ENCODE measurements around the gene HS6ST3.

The HS6ST3 gene

GRCh38 chr13:96573563-96573962 is 483.7 kb downstream of the HS6ST3 start:
- no peak overlapping the region for H2AK5ac ChIP-seq (ENCODE audit: low read length, severe bottlenecking)
- no peak overlapping the region for H3K14ac ChIP-seq (ENCODE audit: low read length in 2 of 2)
- H3K27ac ChIP-seq (ENCODE audit: low read length, poor library complexity, severe bottlenecking): no peak overlapping the region
- no peak overlapping the region for H2AFZ ChIP-seq (ENCODE audit: low read depth, low read length)
- DNase-seq: no peak
- 88% methylated on average over 4 of the region's 4 CpGs for WGBS
- H3K79me1 ChIP-seq (replicated peaks; ENCODE audit: low read length, poor library complexity, severe bottlenecking): no peaks in the 10 kb centered on the region
- no peaks in the 10 kb centered on the region for H3K27me3 ChIP-seq (ENCODE audit: control insufficient read depth in 1 of 2, insufficient read depth in 1 of 2, low read length in 2 of 2)
- no peak overlapping the region for H4K91ac ChIP-seq (ENCODE audit: low read length)
- no peak overlapping the region for H2BK12ac ChIP-seq (ENCODE audit: low read length in 2 of 2)
- H2BK120ac ChIP-seq (ENCODE audit: low read depth, low read length): no peak overlapping the region
- no peak overlapping the region for H3K4me2 ChIP-seq (ENCODE audit: low read length, poor library complexity, severe bottlenecking)
- no peak overlapping the region for H4K8ac ChIP-seq (ENCODE audit: low read length)
- H3K36me3 ChIP-seq (ENCODE audit: control insufficient read depth in 1 of 2, insufficient read depth in 2 of 2, low read depth in 1 of 2, low read length in 2 of 2): no peaks in the 10 kb centered on the region
- no peak overlapping the region for H3K18ac ChIP-seq (ENCODE audit: low read depth in 1 of 2, low read length in 2 of 2)
- no peak overlapping the region for H3K9ac ChIP-seq (ENCODE audit: low read length)
- H3K4me1 ChIP-seq (ENCODE audit: control insufficient read depth, insufficient read depth, low read depth, low read length): no peaks in the 10 kb centered on the region
- no peak overlapping the region for H3K23ac ChIP-seq (ENCODE audit: low read length in 2 of 2)
- H2BK5ac ChIP-seq (ENCODE audit: low read depth, low read length, poor library complexity, severe bottlenecking): no peak overlapping the region
- no peak overlapping the region for H3K4ac ChIP-seq (ENCODE audit: low read depth in 1 of 2, low read length in 2 of 2)
- H2BK15ac ChIP-seq (ENCODE audit: low read depth, poor library complexity, severe bottlenecking): no peak overlapping the region
- H3K4me3 ChIP-seq (ENCODE audit: insufficient read depth in 1 of 2, low read depth in 1 of 2, low read length in 2 of 2): no peak overlapping the region
- H3K9me3 ChIP-seq (ENCODE audit: control insufficient read depth, low read length): peaks cover 5% of the 10 kb centered on the region

DNA sequence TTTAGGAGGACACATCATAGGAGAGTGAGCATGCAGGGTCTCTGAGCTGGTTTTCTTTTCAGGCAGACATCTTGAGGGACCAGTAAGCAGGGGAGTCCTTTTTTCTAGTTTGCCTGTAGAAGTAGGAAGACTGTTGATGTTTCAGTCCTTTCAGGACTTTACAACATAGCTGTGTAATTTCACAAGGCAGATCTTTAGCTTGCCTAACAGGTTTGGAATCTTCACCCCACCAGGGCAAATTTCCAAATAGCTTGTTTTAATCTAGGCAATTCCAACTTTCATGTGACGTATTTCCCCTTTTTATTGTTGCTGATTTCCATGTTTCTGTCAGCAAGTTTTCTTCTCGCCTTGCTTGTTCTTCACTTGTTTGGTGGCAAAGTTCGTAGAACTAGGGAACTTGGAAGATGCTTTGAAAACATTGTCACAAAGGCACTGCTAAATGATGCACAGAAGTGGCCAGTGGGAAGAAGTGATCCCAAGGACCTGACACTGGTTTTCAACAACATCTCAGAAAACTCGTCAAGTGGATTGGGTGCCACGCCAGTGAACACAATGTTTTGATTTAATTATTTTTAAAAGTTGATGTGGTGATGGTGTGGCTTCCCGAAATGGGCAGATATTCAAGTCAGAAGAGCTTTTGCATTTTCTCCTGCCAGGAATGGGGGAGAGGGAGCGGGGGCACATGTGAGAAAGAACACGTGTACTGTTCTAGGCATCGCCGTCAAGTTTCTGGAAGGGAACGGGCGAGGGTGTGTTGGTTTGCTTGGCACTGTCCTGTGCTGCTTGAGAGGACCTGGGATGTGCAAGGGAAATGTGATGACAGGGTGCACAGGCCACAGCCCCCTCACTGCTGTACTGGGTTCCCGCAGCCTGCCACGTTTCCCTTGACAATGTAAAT is 485.8 kb downstream of the HS6ST3 start:
- H2AFZ ChIP-seq (ENCODE audit: low read depth, low read length): no peak overlapping the region
- no peaks in the 10 kb centered on the region for H3K27me3 ChIP-seq (ENCODE audit: control insufficient read depth in 1 of 2, insufficient read depth in 1 of 2, low read length in 2 of 2)
- H3K9ac ChIP-seq (ENCODE audit: low read length): no peak overlapping the region
- no peaks in the 10 kb centered on the region for H3K4me1 ChIP-seq (ENCODE audit: control insufficient read depth, insufficient read depth, low read depth, low read length)
- peak overlapping the region; percentile 39 for H4K91ac ChIP-seq (ENCODE audit: low read length)
- no peak overlapping the region for H2BK15ac ChIP-seq (ENCODE audit: low read depth, poor library complexity, severe bottlenecking)
- no peak overlapping the region for H2BK120ac ChIP-seq (ENCODE audit: low read depth, low read length)
- no peak overlapping the region for H3K4me3 ChIP-seq (ENCODE audit: insufficient read depth in 1 of 2, low read depth in 1 of 2, low read length in 2 of 2)
- no peak overlapping the region for H3K4me2 ChIP-seq (ENCODE audit: low read length, poor library complexity, severe bottlenecking)
- no peak overlapping the region for H3K14ac ChIP-seq (ENCODE audit: low read length in 2 of 2)
- H3K36me3 ChIP-seq (ENCODE audit: control insufficient read depth in 1 of 2, insufficient read depth in 2 of 2, low read depth in 1 of 2, low read length in 2 of 2): no peaks in the 10 kb centered on the region
- no peak overlapping the region for H4K8ac ChIP-seq (ENCODE audit: low read length)
- H2BK12ac ChIP-seq (ENCODE audit: low read length in 2 of 2): no peak overlapping the region
- H3K79me1 ChIP-seq (replicated peaks; ENCODE audit: low read length, poor library complexity, severe bottlenecking): no peaks in the 10 kb centered on the region
- no peak overlapping the region for H3K23ac ChIP-seq (ENCODE audit: low read length in 2 of 2)
- no peak overlapping the region for H3K18ac ChIP-seq (ENCODE audit: low read depth in 1 of 2, low read length in 2 of 2)
- H3K4ac ChIP-seq (ENCODE audit: low read depth in 1 of 2, low read length in 2 of 2): no peak overlapping the region
- DNase-seq: no peak
- peaks cover 5% of the 10 kb centered on the region for H3K9me3 ChIP-seq (ENCODE audit: control insufficient read depth, low read length)
- no peak overlapping the region for H2AK5ac ChIP-seq (ENCODE audit: low read length, severe bottlenecking)
- H3K27ac ChIP-seq (ENCODE audit: low read length, poor library complexity, severe bottlenecking): no peak overlapping the region
- 86% methylated on average over 14 of the region's 14 CpGs for WGBS
- H2BK5ac ChIP-seq (ENCODE audit: low read depth, low read length, poor library complexity, severe bottlenecking): no peak overlapping the region

DNA sequence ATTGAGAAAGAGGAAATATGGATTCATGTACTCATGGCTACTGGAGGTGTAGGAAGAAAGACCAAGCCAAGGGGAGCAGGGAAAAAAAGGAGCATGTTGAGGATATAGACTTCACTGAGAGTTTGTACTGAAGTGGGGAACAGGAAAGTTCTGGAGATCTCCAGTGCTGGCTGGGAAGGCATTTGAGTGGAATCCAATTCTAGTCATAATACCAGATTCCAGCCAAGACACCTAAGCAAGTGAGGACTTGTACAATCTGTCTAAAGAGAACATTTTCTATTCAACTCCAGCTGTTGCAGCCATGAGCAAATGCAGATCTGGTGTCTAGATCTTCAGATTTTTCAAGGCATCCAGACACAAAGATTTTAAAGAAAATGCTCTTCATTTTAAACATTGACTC is 491.8 kb downstream of the HS6ST3 start:
- H3K23ac ChIP-seq (ENCODE audit: low read length in 2 of 2): no peak overlapping the region
- DNase-seq: no peak
- H2AK5ac ChIP-seq (ENCODE audit: low read length, severe bottlenecking): no peak overlapping the region
- H3K4me2 ChIP-seq (ENCODE audit: low read length, poor library complexity, severe bottlenecking): no peak overlapping the region
- no peaks in the 10 kb centered on the region for H3K27me3 ChIP-seq (ENCODE audit: control insufficient read depth in 1 of 2, insufficient read depth in 1 of 2, low read length in 2 of 2)
- H3K4me3 ChIP-seq (ENCODE audit: insufficient read depth in 1 of 2, low read depth in 1 of 2, low read length in 2 of 2): no peak overlapping the region
- H3K79me1 ChIP-seq (replicated peaks; ENCODE audit: low read length, poor library complexity, severe bottlenecking): no peaks in the 10 kb centered on the region
- H3K9me3 ChIP-seq (ENCODE audit: control insufficient read depth, low read length): peaks cover 16% of the 10 kb centered on the region
- no peaks in the 10 kb centered on the region for H3K36me3 ChIP-seq (ENCODE audit: control insufficient read depth in 1 of 2, insufficient read depth in 2 of 2, low read depth in 1 of 2, low read length in 2 of 2)
- H3K18ac ChIP-seq (ENCODE audit: low read depth in 1 of 2, low read length in 2 of 2): no peak overlapping the region
- H4K91ac ChIP-seq (ENCODE audit: low read length): no peak overlapping the region
- H3K4ac ChIP-seq (ENCODE audit: low read depth in 1 of 2, low read length in 2 of 2): no peak overlapping the region
- no peak overlapping the region for H2BK120ac ChIP-seq (ENCODE audit: low read depth, low read length)
- H3K9ac ChIP-seq (ENCODE audit: low read length): no peak overlapping the region
- H3K4me1 ChIP-seq (ENCODE audit: control insufficient read depth, insufficient read depth, low read depth, low read length): no peaks in the 10 kb centered on the region
- no peak overlapping the region for H2BK12ac ChIP-seq (ENCODE audit: low read length in 2 of 2)
- H4K8ac ChIP-seq (ENCODE audit: low read length): no peak overlapping the region
- H3K27ac ChIP-seq (ENCODE audit: low read length, poor library complexity, severe bottlenecking): no peak overlapping the region
- H3K14ac ChIP-seq (ENCODE audit: low read length in 2 of 2): no peak overlapping the region
- no peak overlapping the region for H2AFZ ChIP-seq (ENCODE audit: low read depth, low read length)
- H2BK15ac ChIP-seq (ENCODE audit: low read depth, poor library complexity, severe bottlenecking): no peak overlapping the region
- H2BK5ac ChIP-seq (ENCODE audit: low read depth, low read length, poor library complexity, severe bottlenecking): no peak overlapping the region

DNA sequence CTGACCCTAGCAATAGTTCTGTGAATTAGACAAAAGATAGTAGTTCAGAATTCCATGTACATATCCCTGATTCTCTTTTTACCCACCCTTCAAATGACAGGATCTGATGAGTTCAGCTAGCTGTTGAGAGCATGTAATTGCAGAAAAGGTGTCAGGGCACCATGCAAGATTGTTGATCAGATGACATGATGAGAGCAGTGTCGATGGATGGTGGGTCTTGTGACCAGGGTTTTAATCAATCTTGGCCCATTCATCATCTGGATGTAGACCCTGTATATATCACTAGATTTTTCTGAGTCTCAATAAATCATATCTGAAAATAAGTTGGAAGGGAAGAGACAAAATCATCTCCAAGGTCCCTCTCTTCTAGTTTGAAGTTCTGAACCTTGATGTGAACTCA is 525.3 kb downstream of the HS6ST3 start:
- no peak overlapping the region for H2AFZ ChIP-seq (ENCODE audit: low read depth, low read length)
- H2BK12ac ChIP-seq (ENCODE audit: low read length in 2 of 2): no peak overlapping the region
- H2BK15ac ChIP-seq (ENCODE audit: low read depth, poor library complexity, severe bottlenecking): no peak overlapping the region
- peaks cover 10% of the 10 kb centered on the region for H3K9me3 ChIP-seq (ENCODE audit: control insufficient read depth, low read length)
- no peak overlapping the region for H3K4me3 ChIP-seq (ENCODE audit: insufficient read depth in 1 of 2, low read depth in 1 of 2, low read length in 2 of 2)
- no peak for DNase-seq
- no peaks in the 10 kb centered on the region for H3K36me3 ChIP-seq (ENCODE audit: control insufficient read depth in 1 of 2, insufficient read depth in 2 of 2, low read depth in 1 of 2, low read length in 2 of 2)
- H2AK5ac ChIP-seq (ENCODE audit: low read length, severe bottlenecking): no peak overlapping the region
- no peak overlapping the region for H3K4ac ChIP-seq (ENCODE audit: low read depth in 1 of 2, low read length in 2 of 2)
- H3K14ac ChIP-seq (ENCODE audit: low read length in 2 of 2): no peak overlapping the region
- no peak overlapping the region for H3K18ac ChIP-seq (ENCODE audit: low read depth in 1 of 2, low read length in 2 of 2)
- H3K23ac ChIP-seq (ENCODE audit: low read length in 2 of 2): no peak overlapping the region
- H3K4me2 ChIP-seq (ENCODE audit: low read length, poor library complexity, severe bottlenecking): no peak overlapping the region
- H2BK5ac ChIP-seq (ENCODE audit: low read depth, low read length, poor library complexity, severe bottlenecking): no peak overlapping the region
- H4K91ac ChIP-seq (ENCODE audit: low read length): no peak overlapping the region
- H3K4me1 ChIP-seq (ENCODE audit: control insufficient read depth, insufficient read depth, low read depth, low read length): no peaks in the 10 kb centered on the region
- no peaks in the 10 kb centered on the region for H3K27me3 ChIP-seq (ENCODE audit: control insufficient read depth in 1 of 2, insufficient read depth in 1 of 2, low read length in 2 of 2)
- no peak overlapping the region for H2BK120ac ChIP-seq (ENCODE audit: low read depth, low read length)
- no peak overlapping the region for H3K27ac ChIP-seq (ENCODE audit: low read length, poor library complexity, severe bottlenecking)
- no CpG with 5 or more reads among the region's 1 CpG for WGBS
- no peaks in the 10 kb centered on the region for H3K79me1 ChIP-seq (replicated peaks; ENCODE audit: low read length, poor library complexity, severe bottlenecking)
- H4K8ac ChIP-seq (ENCODE audit: low read length): no peak overlapping the region
- H3K9ac ChIP-seq (ENCODE audit: low read length): no peak overlapping the region
